Uterus (tissue), 4 donors: ENCODE results near the gene DLGAP5. TPM values are rescaled to one million over a fixed set of nuclear protein-coding genes. Genes with fewer than 3 reads are reported as not detected.

ENCODE experiments used
- DNase-seq, 2 donors: peaks; one replicate each; pipeline ENCODE4 v3.0.0-alpha.2; 2019 to 2020
- H3K27ac ChIP-seq, 2 donors: fragments of 200-600 bp; sonication (generic); 1 replicate in 1 of 2; 2 replicates in 1 of 2; pipeline ENCODE4 v1.5.1; 2016 to 2018
- H3K27me3 ChIP-seq, 2 donors: fragments of 200-600 bp; sonication (generic); one replicate each; pipeline ENCODE4 v1.5.1; 2018 to 2019; ENCODE audit warnings: control low read depth in 1 of 2
- H3K36me3 ChIP-seq, 2 donors: fragments of 200-600 bp; sonication (generic); one replicate each; pipeline ENCODE4 v1.5.1; 2019; ENCODE audit warnings: control low read depth in 1 of 2
- H3K4me1 ChIP-seq, 2 donors: fragments of 200-600 bp; sonication (generic); one replicate each; pipeline ENCODE4 v1.5.1; 2018 to 2019; ENCODE audit warnings: control low read depth in 1 of 2
- H3K4me3 ChIP-seq, 2 donors: fragments of 200-600 bp; sonication (generic); 1 replicate in 1 of 2; 2 replicates in 1 of 2; pipeline ENCODE4 v1.5.1; 2018 to 2019; ENCODE audit warnings: mild to moderate bottlenecking in 1 of 2
- H3K9me3 ChIP-seq, 2 donors: fragments of 200-600 bp; sonication (generic); one replicate each; pipeline ENCODE4 v1.5.1; 2019; ENCODE audit warnings: control low read depth in 1 of 2
- POLR2A ChIP-seq, 2 donors: fragments of 450-650 bp; IDR thresholded peaks; one replicate each; pipeline ENCODE4 v1.6.1; 2016; ENCODE audit warnings: antibody characterized with exemption in 2 of 2, mild to moderate bottlenecking in 1 of 2, moderate library complexity in 1 of 2
- intact Hi-C: fragments of 100-400 bp; cut with DNase I; formaldehyde crosslinking; loops from one replicate; pipeline ENCODE4 v1.15.1; 2023; ENCODE audit warnings: low total_unique reads
- total RNA-seq, 4 donors: library from RNA; depleted of rRNA in 3 of 4; stranded (reverse); fragments of >200 nt in 3 of 4; gene quantifications; one replicate each; pipeline versions ENCODE4 v1.1.0 to v1.2.4, GENCODE V29; 2014 to 2023
- TF ChIP-seq, protein P1 (sequence below), 4 experiments: fragments of 200-600 bp in 2 of 4; fragments of 450-650 bp in 2 of 4; sonication (generic) in 2 of 4; IDR thresholded peaks; one replicate each; pipeline ENCODE4 v1.5.1; 2016 to 2019; ENCODE audit warnings: antibody characterized with exemption in 4 of 4, mild to moderate bottlenecking in 2 of 4, moderate library complexity in 1 of 4
- donor health status: DM: yes; HTN: yes; CAD: no.

The DLGAP5 gene
- total RNA-seq, 4 donors from 2014 or later: 0.29 to 22.1 TPM; not detected in 2

DNA sequence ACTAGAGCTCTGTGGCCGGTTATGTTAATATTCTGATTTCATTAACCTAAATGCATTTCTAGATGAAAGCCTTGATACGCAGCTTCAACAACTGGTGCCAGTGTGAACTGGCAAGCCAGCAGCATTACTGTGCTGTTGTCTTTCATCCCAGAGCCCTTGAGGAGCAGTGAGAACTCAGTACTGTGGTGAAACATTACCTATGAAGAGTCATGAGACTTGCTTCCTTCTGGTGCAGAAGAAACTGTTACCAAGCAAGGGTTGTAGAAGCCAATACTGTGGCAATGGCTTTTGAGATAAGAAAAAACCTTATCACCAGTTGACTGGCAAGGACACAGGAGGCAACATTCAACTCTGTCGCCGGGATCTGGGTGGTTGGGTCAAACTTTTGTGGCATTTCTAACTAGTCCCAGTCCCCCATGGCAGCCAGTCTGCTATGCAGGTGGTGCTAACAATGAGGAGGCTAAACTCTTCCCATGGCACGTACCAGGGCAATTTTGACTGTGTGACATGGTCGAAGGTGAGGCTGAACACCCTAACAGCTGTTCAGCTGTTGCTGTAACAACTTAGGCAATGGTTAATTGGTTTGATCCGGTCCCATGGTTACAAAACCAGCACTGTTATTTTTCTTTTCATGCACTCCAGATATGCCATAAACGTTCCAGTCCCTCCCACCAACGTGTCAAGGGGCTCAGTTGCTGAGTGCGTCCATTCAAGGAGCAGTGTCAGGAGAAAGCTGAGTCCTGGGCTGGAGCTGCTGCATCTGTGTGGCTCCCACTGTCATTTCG, 74.9 kb downstream of the DLGAP5 start:
- intact Hi-C loops: no loop called here
- Histone ChIP-seq H3K4me1 (peaks cover 0 to 7% of the 10 kb centered on the region in 2 donors), H3K9me3 (no peaks in the 10 kb centered on the region), H3K27me3 (no peaks in the 10 kb centered on the region), H3K36me3 (no peaks in the 10 kb centered on the region), H3K27ac (no peak overlapping the region), H3K4me3 (no peak overlapping the region)
- DNase-seq: no peak
- TF ChIP-seq, protein P1, sequence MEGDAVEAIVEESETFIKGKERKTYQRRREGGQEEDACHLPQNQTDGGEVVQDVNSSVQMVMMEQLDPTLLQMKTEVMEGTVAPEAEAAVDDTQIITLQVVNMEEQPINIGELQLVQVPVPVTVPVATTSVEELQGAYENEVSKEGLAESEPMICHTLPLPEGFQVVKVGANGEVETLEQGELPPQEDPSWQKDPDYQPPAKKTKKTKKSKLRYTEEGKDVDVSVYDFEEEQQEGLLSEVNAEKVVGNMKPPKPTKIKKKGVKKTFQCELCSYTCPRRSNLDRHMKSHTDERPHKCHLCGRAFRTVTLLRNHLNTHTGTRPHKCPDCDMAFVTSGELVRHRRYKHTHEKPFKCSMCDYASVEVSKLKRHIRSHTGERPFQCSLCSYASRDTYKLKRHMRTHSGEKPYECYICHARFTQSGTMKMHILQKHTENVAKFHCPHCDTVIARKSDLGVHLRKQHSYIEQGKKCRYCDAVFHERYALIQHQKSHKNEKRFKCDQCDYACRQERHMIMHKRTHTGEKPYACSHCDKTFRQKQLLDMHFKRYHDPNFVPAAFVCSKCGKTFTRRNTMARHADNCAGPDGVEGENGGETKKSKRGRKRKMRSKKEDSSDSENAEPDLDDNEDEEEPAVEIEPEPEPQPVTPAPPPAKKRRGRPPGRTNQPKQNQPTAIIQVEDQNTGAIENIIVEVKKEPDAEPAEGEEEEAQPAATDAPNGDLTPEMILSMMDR (IDR thresholded peaks at IDR 0.05): no peak

DNA sequence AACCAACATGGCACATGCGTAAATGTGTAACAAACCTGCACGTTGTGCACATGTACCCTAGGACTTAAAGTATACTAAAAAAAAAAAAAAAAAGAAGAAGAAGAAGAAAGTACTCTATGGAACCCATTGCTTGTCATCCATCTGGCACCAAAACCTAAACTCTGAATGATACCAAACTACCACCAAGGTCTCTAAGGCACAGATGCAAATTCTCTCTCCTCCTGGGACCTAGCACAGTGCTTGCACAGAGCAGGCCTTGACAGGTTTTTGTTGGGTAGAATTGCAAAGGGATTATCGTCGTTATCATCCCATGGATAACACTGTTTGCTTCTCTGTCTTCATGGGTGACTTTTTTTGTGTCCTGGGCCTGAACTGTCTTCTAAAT, 75.5 kb downstream of the DLGAP5 start:
- Histone ChIP-seq H3K27ac (no peak overlapping the region), H3K9me3 (no peaks in the 10 kb centered on the region), H3K4me1 (peaks cover 0 to 7% of the 10 kb centered on the region in 2 donors), H3K36me3 (no peaks in the 10 kb centered on the region), H3K27me3 (no peaks in the 10 kb centered on the region), H3K4me3 (no peak overlapping the region)
- TF ChIP-seq POLR2A (IDR thresholded peaks at IDR 0.05): no peak
- TF ChIP-seq, protein P1 (IDR thresholded peaks at IDR 0.05): no peak
- intact Hi-C loops: no loop called here
- no peak for DNase-seq

DNA sequence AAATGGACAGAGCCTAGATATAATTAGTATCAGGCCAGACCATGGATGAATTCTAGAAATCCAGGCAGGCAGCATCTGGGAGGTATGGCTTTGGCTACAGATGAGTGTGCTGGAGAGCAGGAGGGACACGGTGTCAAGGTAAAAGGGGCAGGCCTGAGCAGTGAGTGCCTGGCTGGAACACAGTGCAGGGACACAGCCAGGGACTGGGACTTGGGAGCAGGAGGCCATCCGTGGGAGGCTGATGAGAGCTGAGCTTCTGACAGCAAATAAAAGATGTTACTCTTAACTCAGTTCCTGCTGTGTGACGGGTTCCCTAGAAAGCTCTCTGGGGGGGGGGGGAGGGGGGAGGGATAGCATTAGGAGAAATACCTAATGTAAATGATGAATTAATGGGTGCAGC, 75.9 kb downstream of the DLGAP5 start:
- H3K36me3 ChIP-seq: no peaks in the 10 kb centered on the region
- peaks cover 0 to 7% of the 10 kb centered on the region in 2 donors for H3K4me1 ChIP-seq
- H3K9me3 ChIP-seq: no peaks in the 10 kb centered on the region
- H3K27me3 ChIP-seq: no peaks in the 10 kb centered on the region
- no peak overlapping the region for H3K4me3 ChIP-seq
- no peak overlapping the region for H3K27ac ChIP-seq
- TF ChIP-seq POLR2A (IDR thresholded peaks at IDR 0.05): no peak
- TF ChIP-seq, protein P1 (IDR thresholded peaks at IDR 0.05): no peak
- DNase-seq: no peak
- intact Hi-C loops: no loop called here

DNA sequence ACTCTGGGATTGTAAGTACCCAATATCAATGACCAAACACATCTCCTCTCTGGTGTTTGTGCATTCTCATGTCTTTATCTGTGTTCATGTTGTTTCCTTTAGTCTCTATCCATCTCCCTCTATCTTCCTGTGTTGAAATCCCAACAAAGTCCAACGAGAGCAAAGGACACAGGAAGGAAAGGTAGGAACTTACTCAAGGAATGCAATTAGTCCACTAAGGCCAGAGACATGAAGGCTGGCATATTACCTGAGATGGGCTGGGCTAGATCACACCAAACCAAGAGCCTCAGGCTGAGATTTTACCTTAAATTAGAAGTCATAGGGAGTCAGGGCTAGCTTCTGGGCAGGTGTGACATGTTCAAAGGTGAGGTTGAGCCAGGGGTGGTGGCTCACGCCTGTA, 76.7 kb downstream of the DLGAP5 start:
- Histone ChIP-seq H3K4me3 (no peak overlapping the region), H3K27me3 (no peaks in the 10 kb centered on the region), H3K36me3 (no peaks in the 10 kb centered on the region), H3K27ac (no peak overlapping the region), H3K9me3 (no peaks in the 10 kb centered on the region), H3K4me1 (peaks cover 0 to 7% of the 10 kb centered on the region in 2 donors)
- intact Hi-C loops: no loop called here
- TF ChIP-seq, protein P1 (IDR thresholded peaks at IDR 0.05): no peak
- no peak for TF ChIP-seq POLR2A (IDR thresholded peaks at IDR 0.05)
- no peak for DNase-seq

DNA sequence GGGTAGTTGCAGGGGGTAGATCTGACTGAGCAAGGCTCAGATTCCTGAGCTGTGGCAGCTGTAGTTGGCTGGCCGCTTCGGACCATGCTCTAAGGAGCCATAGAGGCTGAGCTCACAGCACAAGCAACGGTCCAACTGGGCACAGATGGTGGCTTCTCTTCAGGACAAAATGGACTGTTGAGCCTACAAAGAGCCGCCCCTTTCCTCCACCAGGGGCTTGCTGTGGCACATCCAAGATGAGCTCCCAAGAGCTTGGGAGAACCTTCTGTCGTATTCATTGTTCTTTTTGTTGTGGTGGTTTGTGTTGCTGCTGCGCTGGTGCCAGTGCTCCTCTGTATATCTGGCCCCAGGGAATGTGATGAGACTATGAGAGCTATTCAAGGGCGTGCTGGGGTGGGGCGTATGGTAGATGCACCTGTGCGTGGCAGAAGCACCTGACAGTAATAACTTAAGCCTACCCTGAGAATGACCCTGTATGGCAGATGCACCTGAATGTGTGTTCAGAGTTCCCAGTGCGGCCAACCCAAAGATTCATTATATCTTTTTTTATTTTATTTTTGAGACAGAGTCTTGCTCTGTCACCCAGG, 80.2 kb downstream of the DLGAP5 start:
- peaks cover 0 to 3% of the 10 kb centered on the region in 2 donors for H3K4me1 ChIP-seq
- no peaks in the 10 kb centered on the region for H3K9me3 ChIP-seq
- H3K27ac ChIP-seq: no peak overlapping the region

More for the DNA sequence above, 80.2 kb downstream of the DLGAP5 start:
- H3K27me3 ChIP-seq: no peaks in the 10 kb centered on the region
- no peak overlapping the region for H3K4me3 ChIP-seq
- no peak for TF ChIP-seq POLR2A (IDR thresholded peaks at IDR 0.05)
- TF ChIP-seq, protein P1 (IDR thresholded peaks at IDR 0.05): no peak
- no peaks in the 10 kb centered on the region for H3K36me3 ChIP-seq
- no peak for DNase-seq
- intact Hi-C loops: no loop called here
